Lung (tissue), 12 donors: ENCODE measurements around the gene SKA2. TPM values are rescaled to one million over a fixed set of nuclear protein-coding genes. Genes with fewer than 3 reads are reported as not detected.

ENCODE experiments used
- ATAC-seq: fragments of 200-7000 bp; cut with Tn5 transposase; one replicate; pipeline ENCODE4 v1.9.1; 2020; ENCODE audit warnings: moderate number of reproducible peaks; ENCODE audit not compliant: insufficient read depth, low FRiP score
- DNase-seq, 3 donors: peaks; one replicate each; pipeline ENCODE4 v3.0.0-alpha.2; 2013 to 2017
- H3K27ac ChIP-seq, 2 donors: one replicate each; pipeline ENCODE4 v1.5.1; 2013; ENCODE audit warnings: mild to moderate bottlenecking in 2 of 2, moderate library complexity in 2 of 2, control low read depth in 1 of 2, inconsistent platforms in 1 of 2, low read depth in 1 of 2, low read length in 1 of 2
- H3K27me3 ChIP-seq, 3 donors: one replicate each; pipeline ENCODE4 v1.5.1; 2013; ENCODE audit warnings: low read length in 2 of 3; ENCODE audit not compliant: control insufficient read depth in 3 of 3, insufficient read depth in 3 of 3
- H3K36me3 ChIP-seq, 4 donors: one replicate each; pipeline ENCODE4 v1.5.1; 2013; ENCODE audit warnings: low read length in 4 of 4, mild to moderate bottlenecking in 1 of 4, moderate library complexity in 1 of 4; ENCODE audit not compliant: control insufficient read depth in 4 of 4, insufficient read depth in 4 of 4
- H3K4me1 ChIP-seq, 5 donors: one replicate each; pipeline ENCODE4 v1.5.1; 2013; ENCODE audit warnings: low read length in 5 of 5, mild to moderate bottlenecking in 2 of 5, moderate library complexity in 1 of 5; ENCODE audit not compliant: control insufficient read depth in 5 of 5, insufficient read depth in 5 of 5
- H3K4me3 ChIP-seq: one replicate; pipeline ENCODE4 v1.5.1; 2013; ENCODE audit warnings: mild to moderate bottlenecking, control low read depth, moderate library complexity
- H3K9ac ChIP-seq, 2 donors: one replicate each; pipeline ENCODE4 v1.5.1; 2013; ENCODE audit warnings: low read length in 2 of 2, control low read depth in 1 of 2; ENCODE audit not compliant: insufficient read depth in 1 of 2
- H3K9me3 ChIP-seq, 4 donors: one replicate each; pipeline ENCODE4 v1.5.1; 2013; ENCODE audit warnings: low read length in 3 of 4, mild to moderate bottlenecking in 1 of 4, moderate library complexity in 1 of 4; ENCODE audit not compliant: control insufficient read depth in 4 of 4, insufficient read depth in 3 of 4
- WGBS, 2 donors: extraction: QIAGEN DNeasy Blood & Tissue Kit; methylation state at CpG; one replicate each; pipeline ENCODE4 v1.1.7; 2013; 5-methylcytosine and 5-hydroxymethylcytosine counted together
- polyA plus RNA-seq, 2 donors: library from polyadenylated mRNA; stranded (reverse); fragments of 200-250 nt; gene quantifications; one replicate each; pipeline ENCODE4 v1.2.1, GENCODE V29; 2013
- total RNA-seq, 2 donors: library from RNA; depleted of rRNA in 1 of 2; stranded (reverse); fragments of >200 nt in 1 of 2; gene quantifications; one replicate each; pipeline ENCODE4 v1.2.1, GENCODE V29; 2014 to 2021
- TF ChIP-seq, protein P1 (sequence below): IDR thresholded peaks from 2 replicates; pipeline ENCODE4 v1.5.1; 2012; ENCODE audit warnings: mild to moderate bottlenecking; ENCODE audit errors: control extremely low read depth, extremely low read depth
- donor health status: control.
- donor health status: control.
- donor health status: Bipolar disorder and iron deficiency.
- donor health status: healthy.
- donor health status: DM: yes; HTN: yes; CAD: no.

SKA2 gene
- total and polyA plus RNA-seq, 4 donors = 20.0 to 46.7 (median 29.0) TPM

DNA sequence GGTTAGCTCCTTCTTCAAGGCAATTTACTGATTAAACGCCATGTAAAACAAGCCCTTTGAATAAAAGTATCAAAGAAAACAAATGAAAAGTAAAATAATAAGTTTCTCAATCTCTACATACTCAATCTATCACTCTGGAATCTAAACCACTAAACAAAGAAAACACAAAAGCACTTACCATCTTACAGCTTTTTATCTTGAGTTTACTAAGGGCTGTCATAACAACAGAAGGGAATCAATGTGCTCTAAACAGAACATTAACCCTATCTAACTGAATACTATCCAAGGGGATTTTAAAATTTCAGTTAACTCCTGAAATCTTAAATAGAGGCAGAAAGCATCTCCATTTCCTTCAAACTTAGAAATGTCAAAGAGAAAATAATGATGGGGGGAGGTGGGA is 3.4 kb downstream of the SKA2 start:
- 76 to 88% methylated on average over 1 of the region's 1 CpG for WGBS, 2 donors
- H3K4me1 ChIP-seq = peaks cover 3 to 39% (median 7%) of the 10 kb centered on the region in 5 donors
- TF ChIP-seq, protein P1, sequence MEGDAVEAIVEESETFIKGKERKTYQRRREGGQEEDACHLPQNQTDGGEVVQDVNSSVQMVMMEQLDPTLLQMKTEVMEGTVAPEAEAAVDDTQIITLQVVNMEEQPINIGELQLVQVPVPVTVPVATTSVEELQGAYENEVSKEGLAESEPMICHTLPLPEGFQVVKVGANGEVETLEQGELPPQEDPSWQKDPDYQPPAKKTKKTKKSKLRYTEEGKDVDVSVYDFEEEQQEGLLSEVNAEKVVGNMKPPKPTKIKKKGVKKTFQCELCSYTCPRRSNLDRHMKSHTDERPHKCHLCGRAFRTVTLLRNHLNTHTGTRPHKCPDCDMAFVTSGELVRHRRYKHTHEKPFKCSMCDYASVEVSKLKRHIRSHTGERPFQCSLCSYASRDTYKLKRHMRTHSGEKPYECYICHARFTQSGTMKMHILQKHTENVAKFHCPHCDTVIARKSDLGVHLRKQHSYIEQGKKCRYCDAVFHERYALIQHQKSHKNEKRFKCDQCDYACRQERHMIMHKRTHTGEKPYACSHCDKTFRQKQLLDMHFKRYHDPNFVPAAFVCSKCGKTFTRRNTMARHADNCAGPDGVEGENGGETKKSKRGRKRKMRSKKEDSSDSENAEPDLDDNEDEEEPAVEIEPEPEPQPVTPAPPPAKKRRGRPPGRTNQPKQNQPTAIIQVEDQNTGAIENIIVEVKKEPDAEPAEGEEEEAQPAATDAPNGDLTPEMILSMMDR = no peak
- H3K36me3 ChIP-seq = no peaks in the 10 kb centered on the region
- no peak overlapping the region for H3K27ac ChIP-seq
- no peak overlapping the region for H3K4me3 ChIP-seq
- no peak overlapping the region for H3K9ac ChIP-seq
- DNase-seq (peak in 2 of 3 donors; percentile 55 to 75), ATAC-seq (no peak)
- H3K27me3 ChIP-seq = no peaks in the 10 kb centered on the region
- no peaks in the 10 kb centered on the region for H3K9me3 ChIP-seq

DNA sequence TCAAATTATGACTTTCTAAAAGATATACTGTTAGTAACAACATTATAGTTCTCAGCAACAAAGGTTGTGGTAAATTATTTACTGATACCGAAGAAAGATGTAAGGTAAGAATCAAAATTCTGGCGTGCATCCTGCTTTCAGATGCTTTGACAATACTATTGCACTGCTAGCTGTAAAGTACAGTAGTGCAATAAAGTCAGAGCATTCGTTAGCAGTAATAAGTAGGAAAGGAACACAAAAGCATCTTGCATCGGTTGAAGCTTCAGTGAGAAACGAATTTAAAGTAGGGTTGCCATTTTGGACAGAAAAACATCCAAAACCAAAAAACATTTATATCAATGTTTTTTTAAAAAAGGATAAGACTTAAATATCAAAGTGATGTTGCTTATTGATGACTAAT is 4.0 kb downstream of the SKA2 start:
- peak in 2 of 3 donors; percentile 52 to 57 for DNase-seq
- TF ChIP-seq, protein P1 = no peak
- H3K9me3 ChIP-seq = no peaks in the 10 kb centered on the region
- peaks cover 3 to 34% (median 7%) of the 10 kb centered on the region in 5 donors for H3K4me1 ChIP-seq
- H3K9ac ChIP-seq = no peak overlapping the region
- no peaks in the 10 kb centered on the region for H3K36me3 ChIP-seq
- WGBS, 2 donors = 76 to 87% methylated on average over 5 of the region's 5 CpGs
- no peak overlapping the region for H3K27ac ChIP-seq
- H3K27me3 ChIP-seq = no peaks in the 10 kb centered on the region
- H3K4me3 ChIP-seq = no peak overlapping the region
- ATAC-seq = no peak

DNA sequence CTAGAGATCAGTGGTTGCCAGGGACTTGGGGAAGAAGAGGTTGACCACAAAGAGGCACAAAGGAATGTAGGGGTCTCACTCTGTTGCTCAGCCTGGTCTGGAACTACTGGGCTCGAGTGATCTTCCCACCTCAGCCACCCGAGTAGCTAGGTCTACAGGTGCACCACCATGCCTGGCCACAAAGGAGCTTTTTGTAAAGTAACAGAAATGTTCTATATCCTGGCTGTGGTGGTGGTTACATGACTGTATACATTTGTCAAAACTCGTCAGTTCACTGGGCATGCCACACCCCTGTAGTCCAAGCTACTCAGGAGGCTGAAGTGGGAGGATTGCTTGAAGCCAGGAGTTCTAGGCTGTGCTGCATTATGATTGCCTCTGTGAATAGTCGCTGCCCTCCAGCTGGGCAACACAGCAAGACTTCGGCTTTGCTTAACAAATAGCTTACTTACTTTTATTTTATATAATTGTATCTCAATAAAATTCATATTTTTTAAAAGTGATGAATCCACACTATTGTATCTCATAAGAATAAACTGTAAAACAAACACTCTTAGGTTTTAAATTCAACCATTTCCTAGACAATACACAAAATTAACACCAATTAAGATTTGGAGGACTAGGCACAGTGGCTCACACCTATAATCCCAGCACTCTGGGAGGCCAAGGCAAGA is 5.0 kb downstream of the SKA2 start:
- ATAC-seq (no peak), DNase-seq (no peak)
- Histone ChIP-seq H3K27me3 (no peaks in the 10 kb centered on the region), H3K27ac (no peak overlapping the region), H3K9me3 (no peaks in the 10 kb centered on the region), H3K36me3 (no peaks in the 10 kb centered on the region), H3K9ac (no peak overlapping the region), H3K4me3 (no peak overlapping the region), H3K4me1 (peaks cover 0 to 33% (median 7%) of the 10 kb centered on the region in 5 donors)
- TF ChIP-seq, protein P1 = no peak
- 87% methylated on average over 5 of the region's 5 CpGs for WGBS, 2 donors

DNA sequence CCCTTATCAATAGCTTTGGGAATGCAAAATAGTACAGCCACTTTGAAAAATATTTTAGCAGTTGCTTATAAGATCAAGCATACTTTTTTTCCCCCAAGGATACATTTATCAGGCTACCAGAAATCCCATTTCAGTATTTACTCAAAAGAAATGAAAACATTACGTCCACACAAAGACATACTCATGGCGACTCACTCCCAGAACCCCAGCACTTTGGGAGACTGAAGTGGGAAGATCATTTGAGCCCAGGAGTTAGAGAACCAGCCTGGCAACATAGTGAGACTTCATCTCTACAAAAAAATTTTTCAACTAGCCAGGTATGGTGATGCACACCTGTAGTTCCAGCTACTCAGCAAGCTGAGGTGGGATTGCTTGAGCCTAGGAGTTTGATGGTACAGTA is 5.9 kb downstream of the SKA2 start:
- Histone ChIP-seq H3K4me3 (no peak overlapping the region), H3K27me3 (no peaks in the 10 kb centered on the region), H3K4me1 (peaks cover 0 to 33% (median 7%) of the 10 kb centered on the region in 5 donors), H3K9me3 (no peaks in the 10 kb centered on the region), H3K9ac (no peak overlapping the region), H3K36me3 (peaks cover 0 to 4% (median under 1%) of the 10 kb centered on the region in 4 donors), H3K27ac (no peak overlapping the region)
- 84 to 93% methylated on average over 2 of the region's 2 CpGs for WGBS, 2 donors
- DNase-seq = no peak
- TF ChIP-seq, protein P1 = no peak
- no peak for ATAC-seq
